Skeletal muscle tissue (tissue), 4 donors: ENCODE measurements around the gene CAPNS2. TPM values are rescaled to one million over a fixed set of nuclear protein-coding genes. Genes with fewer than 3 reads are reported as not detected.

Experiments
- H3K27ac ChIP-seq: one replicate; pipeline ENCODE4 v1.7.0; 2013; ENCODE audit warnings: mild to moderate bottlenecking, low read depth, low read length, inconsistent platforms
- H3K27me3 ChIP-seq, 3 donors: one replicate each; pipeline ENCODE4 v1.7.0; 2013; ENCODE audit warnings: low read length in 3 of 3; ENCODE audit not compliant: control insufficient read depth in 3 of 3, insufficient read depth in 3 of 3
- H3K36me3 ChIP-seq, 3 donors: one replicate each; pipeline ENCODE4 v1.7.0; 2013; ENCODE audit warnings: low read length in 3 of 3; ENCODE audit not compliant: control insufficient read depth in 3 of 3, insufficient read depth in 3 of 3
- H3K4me1 ChIP-seq, 3 donors: one replicate each; pipeline ENCODE4 v1.7.0; 2013; ENCODE audit warnings: low read length in 3 of 3, mild to moderate bottlenecking in 3 of 3; ENCODE audit not compliant: control insufficient read depth in 3 of 3, insufficient read depth in 3 of 3
- H3K4me3 ChIP-seq, 3 donors: one replicate each; pipeline ENCODE4 v1.7.0; 2013; ENCODE audit warnings: low read length in 3 of 3
- H3K9ac ChIP-seq, 3 donors: one replicate each; pipeline ENCODE4 v1.7.0; 2013; ENCODE audit warnings: low read length in 3 of 3, mild to moderate bottlenecking in 3 of 3, moderate library complexity in 2 of 3, low read depth in 1 of 3
- H3K9me3 ChIP-seq, 3 donors: one replicate each; pipeline ENCODE4 v1.7.0; 2013; ENCODE audit warnings: low read length in 3 of 3; ENCODE audit not compliant: control insufficient read depth in 3 of 3
- total RNA-seq: library from RNA; depleted of rRNA; stranded (reverse); fragments of >200 nt; gene quantifications from one replicate; pipeline ENCODE4 v1.2.3, GENCODE V29; 2014
- donor health status: Osteomylitis.

CAPNS2 gene
- total RNA-seq, 1 donor from 2014 or later: not detected

DNA sequence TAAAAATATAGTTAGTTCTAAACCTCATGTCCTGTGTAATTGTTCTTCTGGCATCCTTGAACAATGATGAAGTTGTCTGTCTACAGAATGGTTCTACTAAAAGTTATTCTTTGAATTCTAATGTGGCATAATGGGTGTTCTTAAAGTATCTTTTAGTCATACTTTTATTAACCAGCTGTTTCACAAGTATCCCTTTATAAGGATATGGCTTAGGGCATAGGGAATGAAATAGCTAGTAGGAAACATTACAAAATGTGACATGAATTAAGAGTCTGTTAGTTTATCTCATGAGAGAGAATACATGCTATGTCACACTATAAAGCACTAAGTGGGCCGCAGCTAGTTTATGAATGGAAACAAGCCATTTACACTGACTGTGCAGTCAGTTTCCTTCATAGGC is 26.3 kb upstream of the CAPNS2 start:
- H3K27me3 ChIP-seq: no peaks in the 10 kb centered on the region
- no peaks in the 10 kb centered on the region for H3K4me1 ChIP-seq
- H3K27ac ChIP-seq: no peak overlapping the region
- H3K9me3 ChIP-seq: no peaks in the 10 kb centered on the region
- no peak overlapping the region for H3K4me3 ChIP-seq
- H3K9ac ChIP-seq: no peak overlapping the region
- H3K36me3 ChIP-seq: no peaks in the 10 kb centered on the region

DNA sequence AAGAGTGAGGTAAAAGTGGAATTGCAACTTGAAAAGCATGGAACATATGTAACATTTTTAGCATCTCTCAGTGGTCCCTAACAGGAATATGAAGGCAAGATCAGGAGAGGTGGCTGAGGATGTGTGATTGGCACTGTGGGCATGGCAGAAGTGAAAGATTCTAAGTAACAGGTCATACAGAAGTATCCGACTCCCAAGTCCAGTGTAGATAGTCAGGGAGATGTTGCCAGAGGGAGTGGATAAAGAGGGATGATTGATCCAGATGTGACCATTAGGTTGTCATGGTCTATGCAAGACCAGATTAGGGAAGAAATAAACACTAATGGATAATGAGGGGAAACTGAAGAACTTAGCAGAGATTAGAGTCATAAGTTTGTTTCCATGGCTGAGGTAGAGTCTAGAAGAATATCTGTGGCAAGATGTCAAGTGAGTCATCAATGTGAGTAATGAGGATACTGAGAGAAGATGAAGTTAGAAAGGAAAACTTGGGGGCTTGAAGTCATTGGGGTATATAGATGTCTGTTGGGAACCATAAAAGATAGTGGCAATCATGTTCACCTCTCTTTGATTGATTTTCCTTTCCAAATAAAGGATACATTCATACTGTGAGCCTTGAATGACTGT is 23.9 kb upstream of the CAPNS2 start:
- Histone ChIP-seq H3K4me3 (no peak overlapping the region), H3K9ac (no peak overlapping the region), H3K9me3 (no peaks in the 10 kb centered on the region), H3K4me1 (no peaks in the 10 kb centered on the region), H3K36me3 (no peaks in the 10 kb centered on the region), H3K27me3 (no peaks in the 10 kb centered on the region), H3K27ac (no peak overlapping the region)

DNA sequence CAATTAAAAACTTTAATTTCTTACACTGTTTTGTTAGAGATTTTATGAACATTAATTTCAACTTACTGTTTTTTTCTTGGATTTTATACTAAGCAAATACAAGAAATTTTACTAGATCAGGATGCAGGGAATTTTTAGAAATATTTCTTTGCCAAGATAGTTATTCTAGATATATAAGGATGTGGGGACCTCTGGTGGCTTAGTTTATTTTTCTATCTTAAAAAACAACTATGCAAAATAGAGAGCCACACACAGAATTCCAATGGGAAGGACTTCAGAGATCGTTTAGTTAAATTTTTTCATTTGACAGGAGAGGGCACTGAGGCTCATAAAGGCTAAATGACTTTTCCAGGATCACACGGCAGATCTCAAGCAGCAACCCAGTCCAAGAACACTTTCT is 23.0 kb upstream of the CAPNS2 start:
- H3K9me3 ChIP-seq: no peaks in the 10 kb centered on the region
- no peak overlapping the region for H3K4me3 ChIP-seq
- no peaks in the 10 kb centered on the region for H3K36me3 ChIP-seq
- H3K27ac ChIP-seq: no peak overlapping the region
- H3K4me1 ChIP-seq: no peaks in the 10 kb centered on the region
- no peak overlapping the region for H3K9ac ChIP-seq
- no peaks in the 10 kb centered on the region for H3K27me3 ChIP-seq

DNA sequence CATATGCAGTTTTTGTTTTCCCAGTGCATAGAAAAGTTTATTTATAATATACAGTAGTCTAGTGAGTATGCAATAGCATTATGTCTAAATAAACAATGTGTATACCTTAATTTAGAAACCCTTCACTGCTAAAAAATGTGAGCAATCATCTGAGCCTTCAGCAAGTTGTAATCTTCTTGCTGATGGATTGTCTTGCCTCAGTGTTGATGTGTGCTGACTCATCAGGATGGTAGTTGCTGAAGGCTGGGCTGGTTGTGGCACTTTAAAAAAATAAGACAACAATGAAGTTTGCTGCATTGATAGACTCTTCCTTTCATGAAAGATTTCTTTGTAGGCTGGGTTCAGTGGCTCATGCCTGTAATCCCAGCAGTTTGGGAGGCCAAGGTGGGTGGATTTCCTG is 13.9 kb upstream of the CAPNS2 start:
- no peaks in the 10 kb centered on the region for H3K4me1 ChIP-seq
- H3K27me3 ChIP-seq: no peaks in the 10 kb centered on the region
- no peak overlapping the region for H3K9ac ChIP-seq
- peaks cover 0 to 4% (median 0%) of the 10 kb centered on the region in 3 donors for H3K36me3 ChIP-seq
- H3K4me3 ChIP-seq: no peak overlapping the region
- H3K27ac ChIP-seq: no peak overlapping the region
- H3K9me3 ChIP-seq: no peaks in the 10 kb centered on the region

DNA sequence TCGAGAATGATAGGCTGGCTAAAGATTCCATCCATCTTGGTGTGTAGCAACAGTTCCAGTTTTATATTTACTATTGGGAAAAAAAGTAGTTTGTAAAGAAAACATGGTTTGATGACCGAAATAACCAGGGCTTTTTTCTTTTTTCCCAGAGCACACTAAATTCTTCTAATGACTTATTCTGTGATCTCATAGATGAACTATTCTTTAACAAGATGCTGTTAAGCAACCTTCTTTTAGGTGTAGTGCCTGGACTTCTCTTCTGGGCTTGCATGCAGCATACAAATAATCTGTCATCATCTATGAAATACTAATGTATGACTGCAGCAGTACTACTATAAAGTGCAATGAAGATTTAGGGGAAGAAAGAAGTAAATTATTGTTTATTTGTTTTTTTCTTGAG is 11.0 kb upstream of the CAPNS2 start:
- Histone ChIP-seq H3K36me3 (no peaks in the 10 kb centered on the region), H3K27ac (no peak overlapping the region), H3K27me3 (no peaks in the 10 kb centered on the region), H3K4me3 (no peak overlapping the region), H3K9me3 (no peaks in the 10 kb centered on the region), H3K9ac (no peak overlapping the region), H3K4me1 (no peaks in the 10 kb centered on the region)

DNA sequence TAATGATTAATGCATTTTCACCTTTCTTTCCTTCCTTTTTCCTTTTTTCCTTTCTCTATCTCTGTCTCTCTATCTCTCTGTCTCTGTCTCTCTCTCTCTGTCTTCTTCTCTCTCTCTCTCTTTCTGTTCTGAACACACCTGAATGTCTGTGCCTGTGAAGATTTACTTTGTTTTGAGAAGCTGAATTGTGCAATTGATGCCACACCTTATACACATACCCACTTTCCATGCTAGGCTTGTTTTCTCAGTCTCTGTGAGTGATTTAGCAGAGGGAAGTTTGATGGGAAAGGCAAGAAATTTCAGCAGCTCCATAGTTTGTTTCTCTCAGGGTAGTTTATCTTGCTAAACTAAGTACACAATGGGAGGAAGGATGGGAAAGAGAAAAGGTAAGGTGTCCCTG is 9.3 kb upstream of the CAPNS2 start:
- H3K27ac ChIP-seq: no peak overlapping the region
- no peak overlapping the region for H3K4me3 ChIP-seq
- no peaks in the 10 kb centered on the region for H3K27me3 ChIP-seq
- H3K4me1 ChIP-seq: no peaks in the 10 kb centered on the region
- no peaks in the 10 kb centered on the region for H3K9me3 ChIP-seq
- H3K36me3 ChIP-seq: no peaks in the 10 kb centered on the region
- H3K9ac ChIP-seq: no peak overlapping the region

DNA sequence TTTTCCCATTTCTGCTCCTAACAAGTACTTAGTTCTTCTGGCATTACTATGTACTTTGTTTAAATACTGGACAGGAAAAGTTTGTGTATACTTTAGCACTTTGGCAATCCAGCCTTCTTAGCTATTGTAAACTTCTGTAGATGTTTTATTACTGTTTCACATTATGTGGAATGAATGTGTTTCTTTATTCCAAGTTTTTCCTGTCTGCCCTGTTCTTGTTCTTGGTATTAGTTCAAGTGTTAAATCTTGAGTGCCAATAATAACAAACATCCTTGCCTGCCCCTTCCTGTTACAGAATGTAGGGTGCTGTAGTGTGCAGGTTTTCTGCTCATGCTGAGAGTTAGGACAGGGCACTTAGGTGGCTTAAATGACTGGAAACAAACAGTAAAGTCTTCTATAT is 7.3 kb upstream of the CAPNS2 start:
- no peak overlapping the region for H3K9ac ChIP-seq
- no peak overlapping the region for H3K27ac ChIP-seq
- no peaks in the 10 kb centered on the region for H3K36me3 ChIP-seq
- H3K9me3 ChIP-seq: no peaks in the 10 kb centered on the region
- H3K4me3 ChIP-seq: no peak overlapping the region
- no peaks in the 10 kb centered on the region for H3K4me1 ChIP-seq
- H3K27me3 ChIP-seq: no peaks in the 10 kb centered on the region

DNA sequence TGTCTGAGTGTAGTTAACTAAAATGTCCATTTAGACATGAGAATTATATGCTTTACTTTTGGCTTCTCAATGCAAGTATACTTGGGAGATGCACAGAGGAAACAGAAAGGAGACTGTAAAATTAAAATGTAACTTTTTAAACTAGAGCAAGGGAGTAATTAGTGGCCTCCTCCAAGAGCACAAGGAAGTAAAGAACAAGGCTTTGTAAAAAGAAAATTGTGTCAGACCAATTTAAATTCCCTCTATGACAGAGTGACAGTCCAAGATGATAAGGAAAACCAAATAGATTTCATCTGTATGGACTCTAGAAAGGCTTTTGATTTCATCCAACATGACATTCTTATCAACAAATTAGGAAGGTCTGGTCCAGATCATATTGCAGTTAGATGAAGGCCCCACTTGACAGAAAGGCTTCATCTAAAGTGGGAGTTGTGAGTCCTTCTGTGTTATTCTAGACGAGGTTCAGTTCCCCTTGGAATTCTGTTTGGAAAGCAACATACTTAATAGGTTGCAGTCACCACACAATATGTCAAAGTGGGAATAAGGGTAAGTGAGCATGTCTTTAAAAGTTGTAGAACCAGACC is 6.5 kb upstream of the CAPNS2 start:
- no peak overlapping the region for H3K27ac ChIP-seq

DNA sequence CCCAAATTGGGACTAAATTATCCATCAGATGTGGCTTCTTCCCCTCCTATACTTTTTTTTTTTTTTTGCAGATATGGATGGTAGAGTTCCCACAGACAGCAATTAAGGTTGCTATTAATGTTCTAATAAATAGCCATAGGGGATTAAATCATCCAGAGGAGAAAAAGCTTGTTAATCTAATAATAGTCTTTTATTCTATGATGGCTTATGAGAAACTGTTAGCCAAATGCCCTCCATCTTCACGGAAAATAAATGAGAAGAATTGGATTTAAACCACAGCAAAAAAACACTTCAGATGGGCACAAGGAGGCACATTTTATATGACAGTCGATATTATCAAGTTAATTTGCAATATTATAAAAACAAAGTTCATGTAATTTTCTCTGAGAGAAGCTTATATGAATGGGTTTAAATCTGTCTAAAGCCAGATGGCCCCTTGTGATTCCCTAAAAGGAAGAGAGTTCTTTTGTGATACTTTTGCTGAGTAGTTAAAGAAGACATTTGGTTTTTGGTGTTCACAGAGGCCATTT is 5.1 kb upstream of the CAPNS2 start:
- no peak overlapping the region for H3K27ac ChIP-seq
- H3K9ac ChIP-seq: no peak overlapping the region
- no peaks in the 10 kb centered on the region for H3K9me3 ChIP-seq
- H3K4me1 ChIP-seq: no peaks in the 10 kb centered on the region
- H3K27me3 ChIP-seq: no peaks in the 10 kb centered on the region
- no peaks in the 10 kb centered on the region for H3K36me3 ChIP-seq
- H3K4me3 ChIP-seq: no peak overlapping the region

More for the DNA sequence above, 6.5 kb upstream of the CAPNS2 start:
- Histone ChIP-seq H3K4me1 (no peaks in the 10 kb centered on the region), H3K9ac (no peak overlapping the region), H3K4me3 (no peak overlapping the region), H3K36me3 (no peaks in the 10 kb centered on the region), H3K27me3 (no peaks in the 10 kb centered on the region), H3K9me3 (no peaks in the 10 kb centered on the region)

DNA sequence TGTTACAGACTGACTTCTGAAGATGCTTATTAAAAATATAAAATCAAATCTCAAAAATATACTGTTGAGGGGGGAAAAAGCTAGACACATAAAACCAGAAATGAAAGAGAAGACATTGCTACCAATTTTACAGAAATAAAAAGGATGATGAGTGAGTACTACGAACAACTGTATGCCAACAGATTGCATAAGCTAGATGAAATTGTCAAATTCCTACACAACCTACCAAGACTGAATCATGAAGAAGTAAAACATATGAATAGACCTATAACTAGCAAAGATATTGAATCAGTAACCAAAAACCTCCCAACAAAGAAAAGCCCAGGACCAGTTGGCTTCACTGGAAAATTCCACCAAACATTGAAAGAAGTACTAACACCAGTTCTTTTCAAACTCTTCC is 3.5 kb upstream of the CAPNS2 start:
- Histone ChIP-seq H3K4me3 (no peak overlapping the region), H3K9ac (no peak overlapping the region), H3K9me3 (no peaks in the 10 kb centered on the region), H3K4me1 (no peaks in the 10 kb centered on the region), H3K27ac (no peak overlapping the region), H3K27me3 (no peaks in the 10 kb centered on the region), H3K36me3 (no peaks in the 10 kb centered on the region)
